ENCODE measurements around the gene NEXMIF. TPM values are rescaled to one million over a fixed set of nuclear protein-coding genes. Genes with fewer than 3 reads are reported as not detected.

Gene NEXMIF
- total and polyA plus RNA-seq, 2 of the 8 experiments (the other 6 are each of a cell fraction or from before 2014, with no cell fraction given), result 0.18 to 0.73 TPM

- no peak for TF ChIP-seq RBBP5 (IDR thresholded peaks at IDR 0.05; ENCODE audit: borderline replicate concordance, low read depth, low read length)
Observed at GRCh38 chrX:74774988-74775387, 150.3 kb downstream of the NEXMIF start (continued).
